Mesenchymal stem cell (in vitro differentiated cells and primary cell): ENCODE data around the gene CCDC187.
A peak's percentile ranks its signal among the peaks of the same experiment; 100 is the strongest.

Experiments used
- DNase-seq: peaks from one replicate; pipeline ENCODE4 v3.0.0-alpha.2; 2013
- H2AFZ ChIP-seq: one replicate; pipeline ENCODE4 v1.6.1; 2013; ENCODE audit warnings: low read depth, mild to moderate bottlenecking, control low read depth, inconsistent platforms, low read length, moderate library complexity
- H2AK5ac ChIP-seq: 2 replicates; pipeline ENCODE4 v1.6.1; 2013; ENCODE audit warnings: low read length, moderate library complexity, mild to moderate bottlenecking, inconsistent platforms; ENCODE audit not compliant: severe bottlenecking
- H2BK120ac ChIP-seq: one replicate; pipeline ENCODE4 v1.6.1; 2013; ENCODE audit warnings: low read depth, mild to moderate bottlenecking, inconsistent platforms, low read length, moderate library complexity
- H2BK12ac ChIP-seq, 2 experiments: one replicate each; pipeline ENCODE4 v1.6.1; 2013; ENCODE audit warnings: inconsistent platforms in 2 of 2, low read length in 2 of 2, mild to moderate bottlenecking in 2 of 2, moderate library complexity in 2 of 2, control low read depth in 1 of 2
- H2BK15ac ChIP-seq: one replicate; pipeline ENCODE4 v1.6.1; 2013; ENCODE audit warnings: mild to moderate bottlenecking, low read depth, inconsistent platforms; ENCODE audit not compliant: poor library complexity, severe bottlenecking
- H2BK5ac ChIP-seq: 2 replicates; pipeline ENCODE4 v1.6.1; 2013; ENCODE audit warnings: low read depth, mild to moderate bottlenecking, low read length, control low read depth, inconsistent platforms; ENCODE audit not compliant: poor library complexity, severe bottlenecking
- H3K14ac ChIP-seq, 2 experiments: one replicate each; pipeline ENCODE4 v1.6.1; 2013; ENCODE audit warnings: inconsistent platforms in 2 of 2, low read length in 2 of 2, control low read depth in 1 of 2, mild to moderate bottlenecking in 1 of 2, moderate library complexity in 1 of 2
- H3K18ac ChIP-seq, 2 experiments: one replicate each; pipeline ENCODE4 v1.6.1; 2013; ENCODE audit warnings: inconsistent platforms in 2 of 2, low read length in 2 of 2, control low read depth in 1 of 2, low read depth in 1 of 2, mild to moderate bottlenecking in 1 of 2
- H3K23ac ChIP-seq, 2 experiments: one replicate each; pipeline ENCODE4 v1.6.1; 2013; ENCODE audit warnings: inconsistent platforms in 2 of 2, low read length in 2 of 2, mild to moderate bottlenecking in 2 of 2, moderate library complexity in 2 of 2, control low read depth in 1 of 2
- H3K27ac ChIP-seq: 2 replicates; pipeline ENCODE4 v1.5.1; 2013; ENCODE audit warnings: mild to moderate bottlenecking, moderate library complexity, low read length, control low read depth, inconsistent platforms; ENCODE audit not compliant: poor library complexity, severe bottlenecking
- H3K27me3 ChIP-seq, 2 experiments: 2 replicates each; pipeline versions ENCODE4 v1.6.1 to v1.7.0; 2013; ENCODE audit warnings: low read length in 2 of 2, mild to moderate bottlenecking in 2 of 2, moderate library complexity in 2 of 2, control low read depth in 1 of 2, inconsistent platforms in 1 of 2; ENCODE audit not compliant: control insufficient read depth in 1 of 2, insufficient read depth in 1 of 2
- H3K36me3 ChIP-seq, 2 experiments: 2 replicates each; pipeline versions ENCODE4 v1.6.1 to v1.7.0; 2013; ENCODE audit warnings: low read length in 2 of 2, control low read depth in 1 of 2, inconsistent platforms in 1 of 2, low read depth in 1 of 2, mild to moderate bottlenecking in 1 of 2; ENCODE audit not compliant: insufficient read depth in 2 of 2, control insufficient read depth in 1 of 2
- H3K4ac ChIP-seq, 2 experiments: one replicate each; pipeline ENCODE4 v1.6.1; 2013; ENCODE audit warnings: inconsistent platforms in 2 of 2, low read length in 2 of 2, mild to moderate bottlenecking in 2 of 2, moderate library complexity in 2 of 2, control low read depth in 1 of 2, low read depth in 1 of 2
- H3K4me1 ChIP-seq: 2 replicates; pipeline ENCODE4 v1.6.1; 2013; ENCODE audit warnings: low read depth, low read length, control low read depth; ENCODE audit not compliant: control insufficient read depth, insufficient read depth
- H3K4me2 ChIP-seq: 2 replicates; pipeline ENCODE4 v1.6.1; 2013; ENCODE audit warnings: low read length, mild to moderate bottlenecking, inconsistent platforms; ENCODE audit not compliant: poor library complexity, severe bottlenecking
- H3K4me3 ChIP-seq, 2 experiments: 2 replicates each; pipeline versions ENCODE4 v1.5.1 to v1.7.0; 2013; ENCODE audit warnings: low read length in 2 of 2, mild to moderate bottlenecking in 2 of 2, control low read depth in 1 of 2, low read depth in 1 of 2; ENCODE audit not compliant: insufficient read depth in 1 of 2
- H3K79me1 ChIP-seq: replicated peaks from 2 replicates; pipeline ENCODE4 v1.6.1; 2013; ENCODE audit warnings: mild to moderate bottlenecking, control low read depth, low read length, inconsistent platforms; ENCODE audit not compliant: poor library complexity, severe bottlenecking
- H3K9ac ChIP-seq: 2 replicates; pipeline ENCODE4 v1.7.0; 2013; ENCODE audit warnings: mild to moderate bottlenecking, low read length, moderate library complexity
- H3K9me3 ChIP-seq: 2 replicates; pipeline ENCODE4 v1.7.0; 2013; ENCODE audit warnings: mild to moderate bottlenecking, low read length; ENCODE audit not compliant: control insufficient read depth
- H4K8ac ChIP-seq: one replicate; pipeline ENCODE4 v1.6.1; 2013; ENCODE audit warnings: inconsistent platforms, mild to moderate bottlenecking, low read length, moderate library complexity
- H4K91ac ChIP-seq: one replicate; pipeline ENCODE4 v1.6.1; 2013; ENCODE audit warnings: mild to moderate bottlenecking, low read length, inconsistent platforms
- WGBS: methylation state at CpG from one replicate; pipeline ENCODE4 v1.1.7; 2013; ENCODE audit warnings: mixed read lengths; 5-methylcytosine and 5-hydroxymethylcytosine counted together

CCDC187 gene

GRCh38 chr9:136248951-136249876 is 54.7 kb downstream of the CCDC187 start:
- no peak overlapping the region for H2BK120ac ChIP-seq
- no peak overlapping the region for H3K27ac ChIP-seq
- H3K9me3 ChIP-seq, result no peaks in the 10 kb centered on the region
- WGBS, result 87% methylated on average over 30 of the region's 30 CpGs
- H3K4me3 ChIP-seq, result no peak overlapping the region
- H3K4me2 ChIP-seq, result no peak overlapping the region
- no peak overlapping the region for H2BK15ac ChIP-seq
- no peak overlapping the region for H2BK5ac ChIP-seq
- no peak overlapping the region for H3K9ac ChIP-seq
- no peak overlapping the region for H3K4ac ChIP-seq
- no peak overlapping the region for H4K91ac ChIP-seq
- H3K18ac ChIP-seq, result no peak overlapping the region
- peaks cover 18 to 59% of the 10 kb centered on the region in 2 experiments for H3K27me3 ChIP-seq
- H3K14ac ChIP-seq, result no peak overlapping the region
- DNase-seq, result no peak
- peaks cover 7% of the 10 kb centered on the region for H3K79me1 ChIP-seq
- H4K8ac ChIP-seq, result peak overlapping the region; percentile 5
- H3K4me1 ChIP-seq, result peaks cover 5% of the 10 kb centered on the region
- H3K23ac ChIP-seq, result no peak overlapping the region
- H2AFZ ChIP-seq, result no peak overlapping the region
- H2AK5ac ChIP-seq, result no peak overlapping the region
- H2BK12ac ChIP-seq, result no peak overlapping the region
- H3K36me3 ChIP-seq, result no peaks in the 10 kb centered on the region

GRCh38 chr9:136247947-136248637 is 55.8 kb downstream of the CCDC187 start:
- H3K79me1 ChIP-seq, result peaks cover 13% of the 10 kb centered on the region
- H3K4me3 ChIP-seq, result no peak overlapping the region
- H4K8ac ChIP-seq, result no peak overlapping the region
- DNase-seq, result no peak
- no peak overlapping the region for H2BK5ac ChIP-seq
- no peaks in the 10 kb centered on the region for H3K9me3 ChIP-seq
- no peak overlapping the region for H3K23ac ChIP-seq
- H3K4me1 ChIP-seq, result peaks cover 8% of the 10 kb centered on the region
- no peak overlapping the region for H2AFZ ChIP-seq
- no peak overlapping the region for H2BK120ac ChIP-seq
- 86% methylated on average over 23 of the region's 24 CpGs for WGBS
- H3K27me3 ChIP-seq, result peaks cover 18 to 59% of the 10 kb centered on the region in 2 experiments
- no peak overlapping the region for H4K91ac ChIP-seq
- no peak overlapping the region for H3K27ac ChIP-seq
- no peak overlapping the region for H3K4me2 ChIP-seq
- H2BK15ac ChIP-seq, result no peak overlapping the region
- H2AK5ac ChIP-seq, result no peak overlapping the region
- H3K4ac ChIP-seq, result no peak overlapping the region
- H2BK12ac ChIP-seq, result no peak overlapping the region
- H3K18ac ChIP-seq, result no peak overlapping the region
- H3K9ac ChIP-seq, result no peak overlapping the region
- no peak overlapping the region for H3K14ac ChIP-seq
- no peaks in the 10 kb centered on the region for H3K36me3 ChIP-seq

- H3K14ac ChIP-seq, result no peak overlapping the region
- no peak overlapping the region for H2AK5ac ChIP-seq
- peaks cover 10% of the 10 kb centered on the region for H3K4me1 ChIP-seq
- H2BK12ac ChIP-seq, result no peak overlapping the region
- peaks cover 0 to 1% of the 10 kb centered on the region in 2 experiments for H3K36me3 ChIP-seq
- H4K8ac ChIP-seq, result no peak overlapping the region
- no peak overlapping the region for H3K27ac ChIP-seq
- H3K4me2 ChIP-seq, result no peak overlapping the region
- no peak overlapping the region for H3K4me3 ChIP-seq
- H2BK120ac ChIP-seq, result no peak overlapping the region
- 88% methylated on average over 7 of the region's 9 CpGs for WGBS
- no peak overlapping the region for H2BK5ac ChIP-seq
- H3K79me1 ChIP-seq, result peaks cover 17% of the 10 kb centered on the region
- no peak overlapping the region for H3K9ac ChIP-seq
- no peak overlapping the region for H2BK15ac ChIP-seq
- peaks cover 18 to 55% of the 10 kb centered on the region in 2 experiments for H3K27me3 ChIP-seq
- no peak overlapping the region for H4K91ac ChIP-seq
- DNase-seq, result no peak
- H3K18ac ChIP-seq, result no peak overlapping the region
- no peak overlapping the region for H2AFZ ChIP-seq
- H3K23ac ChIP-seq, result no peak overlapping the region
- H3K4ac ChIP-seq, result no peak overlapping the region
- H3K9me3 ChIP-seq, result no peaks in the 10 kb centered on the region
Observed at GRCh38 chr9:136247551-136247916, 56.4 kb downstream of the CCDC187 start.

GRCh38 chr9:136246849-136247550 is 56.9 kb downstream of the CCDC187 start:
- H2BK120ac ChIP-seq, result no peak overlapping the region
- 91% methylated on average over 26 of the region's 26 CpGs for WGBS

More at GRCh38 chr9:136246849-136247550, 56.9 kb downstream of the CCDC187 start:
- Histone ChIP-seq H3K36me3 (peaks cover 0 to 5% of the 10 kb centered on the region in 2 experiments), H3K79me1 (peaks cover 22% of the 10 kb centered on the region), H3K4me3 (no peak overlapping the region), H3K9me3 (no peaks in the 10 kb centered on the region), H3K27ac (no peak overlapping the region), H3K9ac (no peak overlapping the region), H3K4me2 (no peak overlapping the region), H3K27me3 (peaks cover 18 to 54% of the 10 kb centered on the region in 2 experiments), H3K4me1 (peaks cover 11% of the 10 kb centered on the region), H3K4ac (no peak overlapping the region), H2BK12ac (no peak overlapping the region), H2BK5ac (no peak overlapping the region), H4K91ac (no peak overlapping the region), H2BK15ac (no peak overlapping the region), H2AFZ (no peak overlapping the region), H4K8ac (no peak overlapping the region), H2AK5ac (no peak overlapping the region), H3K23ac (no peak overlapping the region), H3K18ac (no peak overlapping the region), H3K14ac (no peak overlapping the region)
- DNase-seq, result no peak
